Measurements from ENCODE around the gene CALR. TPM values are rescaled to one million over a fixed set of nuclear protein-coding genes. Genes with fewer than 3 reads are reported as not detected.

The CALR gene
- total and polyA plus RNA-seq, 9 of the 15 experiments (the other 6 are each of a cell fraction or from before 2014, with no cell fraction given): 126 to 811 (median 642) TPM

GRCh38 chr19:12945479-12946091 lies 7.2 kb downstream of the CALR start, which contains the start of gene RAD23A (continued):
- TF ChIP-seq HDAC6 (IDR thresholded peaks at IDR 0.05; ENCODE audit: low read depth, low read length) (peak; percentile 78; the same call in 1 of the 2 replicates), ZNF699 (CRISPR knock-in tag; IDR thresholded peaks at IDR 0.05; ENCODE audit: insufficient replicate concordance) (no peak), MGA (IDR thresholded peaks at IDR 0.05) (peak; percentile 49; the same call in 1 of the 2 replicates), PTRF (tag; IDR thresholded peaks at IDR 0.05) (no peak), HCFC1 (IDR thresholded peaks at IDR 0.05; ENCODE audit: low read depth, low read length) (peak; percentile 77), MAX (CRISPR knock-in tag; IDR thresholded peaks at IDR 0.05) (peak; percentile 99), ZNF778 (CRISPR knock-in tag; IDR thresholded peaks at IDR 0.05) (no peak), FOXP1 (CRISPR knock-in tag; IDR thresholded peaks at IDR 0.05) (peak; percentile 73; the same call in 1 of the 2 replicates), E2F4 (CRISPR knock-in tag; IDR thresholded peaks at IDR 0.05; ENCODE audit: low read depth) (peak; percentile 89), CBX8 (IDR thresholded peaks at IDR 0.05; ENCODE audit: borderline replicate concordance, extremely low read depth, low read depth, low read length, poor library complexity, severe bottlenecking) (no peak), RFX5 (IDR thresholded peaks at IDR 0.05; ENCODE audit: low read depth, low read length) (peak; percentile 72; the same call in 1 of the 2 replicates), VEZF1 (CRISPR knock-in tag; IDR thresholded peaks at IDR 0.05) (peak; percentile 67)
